Nephron progenitor cell (in vitro differentiated cells): Measurements from ENCODE around the gene COL1A2.
A peak's percentile ranks its signal among the peaks of the same experiment; 100 is the strongest.

Source experiments
- DNase-seq: peaks from one replicate; pipeline ENCODE4 v3.0.0; 2021
- H3K27ac Mint-ChIP-seq: 2 replicates; pipeline ENCODE4 v1.8.0; 2021; ENCODE audit warnings: mild to moderate bottlenecking, moderate library complexity, mixed read lengths
- H3K27me3 Mint-ChIP-seq: 2 replicates; pipeline ENCODE4 v1.8.0; 2021; ENCODE audit warnings: mild to moderate bottlenecking, low read depth, mixed read lengths; ENCODE audit not compliant: poor library complexity
- H3K36me3 Mint-ChIP-seq: 2 replicates; pipeline ENCODE4 v1.8.0; 2021; ENCODE audit warnings: low read depth, mixed read lengths
- H3K4me1 Mint-ChIP-seq: 2 replicates; pipeline ENCODE4 v1.8.0; 2021; ENCODE audit warnings: mixed read lengths
- H3K4me3 Mint-ChIP-seq: 2 replicates; pipeline ENCODE4 v1.8.0; 2021; ENCODE audit warnings: mild to moderate bottlenecking, moderate library complexity, mixed read lengths
- H3K9me3 Mint-ChIP-seq: 2 replicates; pipeline ENCODE4 v1.8.0; 2021; ENCODE audit warnings: mild to moderate bottlenecking, moderate library complexity, mixed read lengths
- CTCF ChIP-seq: fragments of 200-600 bp; sonication (generic); IDR thresholded peaks from 2 replicates; pipeline ENCODE4 v1.5.0; 2021; ENCODE audit warnings: antibody characterized with exemption

The COL1A2 gene

GRCh38 chr7:94366163-94366562, 28.5 kb upstream of the COL1A2 start:
- Mint-ChIP-seq H3K36me3 (peaks cover 27% of the 10 kb centered on the region), H3K27ac (no peak overlapping the region), H3K4me1 (peaks cover 13% of the 10 kb centered on the region), H3K4me3 (no peak overlapping the region), H3K9me3 (peaks cover 36% of the 10 kb centered on the region), H3K27me3 (peaks cover under 1% of the 10 kb centered on the region)
- no peak for DNase-seq
- TF ChIP-seq CTCF: no peak

GRCh38 chr7:94366832-94367231, 27.9 kb upstream of the COL1A2 start:
- no peak overlapping the region for H3K27ac Mint-ChIP-seq
- H3K4me1 Mint-ChIP-seq: peaks cover 13% of the 10 kb centered on the region
- H3K4me3 Mint-ChIP-seq: no peak overlapping the region
- DNase-seq: no peak
- peaks cover 39% of the 10 kb centered on the region for H3K9me3 Mint-ChIP-seq
- no peak for TF ChIP-seq CTCF
- H3K36me3 Mint-ChIP-seq: peaks cover 32% of the 10 kb centered on the region
- no peaks in the 10 kb centered on the region for H3K27me3 Mint-ChIP-seq

- TF ChIP-seq CTCF: no peak
- H3K4me1 Mint-ChIP-seq: peaks cover 13% of the 10 kb centered on the region
- no peak for DNase-seq
- peaks cover 39% of the 10 kb centered on the region for H3K9me3 Mint-ChIP-seq
- peaks cover 32% of the 10 kb centered on the region for H3K36me3 Mint-ChIP-seq
- no peak overlapping the region for H3K27ac Mint-ChIP-seq
- no peak overlapping the region for H3K4me3 Mint-ChIP-seq
- H3K27me3 Mint-ChIP-seq: no peaks in the 10 kb centered on the region
Observed at GRCh38 chr7:94367949-94368348, 26.7 kb upstream of the COL1A2 start.

GRCh38 chr7:94368371-94368791, 26.3 kb upstream of the COL1A2 start:
- no peak for TF ChIP-seq CTCF
- Mint-ChIP-seq H3K27me3 (no peaks in the 10 kb centered on the region), H3K4me3 (no peak overlapping the region), H3K9me3 (peaks cover 35% of the 10 kb centered on the region), H3K36me3 (peaks cover 27% of the 10 kb centered on the region), H3K4me1 (peaks cover 13% of the 10 kb centered on the region), H3K27ac (no peak overlapping the region)
- DNase-seq: no peak

GRCh38 chr7:94374231-94374630, 20.5 kb upstream of the COL1A2 start:
- TF ChIP-seq CTCF: no peak
- Mint-ChIP-seq H3K36me3 (peaks cover 14% of the 10 kb centered on the region), H3K9me3 (peaks cover 19% of the 10 kb centered on the region), H3K4me3 (peak overlapping the region; percentile 73), H3K4me1 (peaks cover 41% of the 10 kb centered on the region), H3K27ac (peak overlapping the region; percentile 84), H3K27me3 (no peaks in the 10 kb centered on the region)
- DNase-seq: peak; percentile 23

- Mint-ChIP-seq H3K27ac (peak overlapping the region; percentile 84), H3K4me1 (peaks cover 41% of the 10 kb centered on the region), H3K27me3 (no peaks in the 10 kb centered on the region), H3K36me3 (peaks cover 14% of the 10 kb centered on the region), H3K4me3 (peak overlapping the region; percentile 73), H3K9me3 (peaks cover 19% of the 10 kb centered on the region)
- no peak for TF ChIP-seq CTCF
- DNase-seq: peak; percentile 29
Observed at GRCh38 chr7:94374721-94375566, 19.8 kb upstream of the COL1A2 start.
